AG09309 (cell line): ENCODE measurements around the gene LY9.

Experiments
- DNase-seq: peaks from one replicate; pipeline ENCODE4 v3.0.0-alpha.2; 2010; ENCODE audit warnings: low read depth
- H3K4me3 ChIP-seq: 2 replicates; pipeline ENCODE4 v1.5.1; 2011; ENCODE audit warnings: mild to moderate bottlenecking, low read depth, low read length, moderate library complexity; ENCODE audit not compliant: control insufficient read depth
- CTCF ChIP-seq: IDR thresholded peaks from 2 replicates; pipeline ENCODE4 v1.5.1; 2011; ENCODE audit warnings: mild to moderate bottlenecking, low read depth, low read length, inconsistent platforms; ENCODE audit not compliant: insufficient read depth, control insufficient read depth; ENCODE audit errors: missing control alignments

LY9 gene

GRCh38 chr1:160752406-160752805 is 43.6 kb upstream of the LY9 start:
- no peak for DNase-seq
- TF ChIP-seq CTCF, result no peak
- H3K4me3 ChIP-seq, result no peak overlapping the region

- no peak for DNase-seq
- no peak for TF ChIP-seq CTCF
- H3K4me3 ChIP-seq, result no peak overlapping the region
Observed at GRCh38 chr1:160752924-160753323, 43.0 kb upstream of the LY9 start.

- DNase-seq, result no peak
- H3K4me3 ChIP-seq, result no peak overlapping the region
- no peak for TF ChIP-seq CTCF
Observed at GRCh38 chr1:160753594-160753993, 42.4 kb upstream of the LY9 start.

GRCh38 chr1:160755461-160755860 is 40.5 kb upstream of the LY9 start:
- H3K4me3 ChIP-seq, result no peak overlapping the region
- DNase-seq, result no peak
- no peak for TF ChIP-seq CTCF

- TF ChIP-seq CTCF, result no peak
- H3K4me3 ChIP-seq, result no peak overlapping the region
- DNase-seq, result no peak
Observed at GRCh38 chr1:160755911-160756848, 39.8 kb upstream of the LY9 start.

- DNase-seq, result no peak
- TF ChIP-seq CTCF, result no peak
- H3K4me3 ChIP-seq, result no peak overlapping the region
Observed at GRCh38 chr1:160756849-160757201, 39.1 kb upstream of the LY9 start.

GRCh38 chr1:160758521-160758920 is 37.5 kb upstream of the LY9 start:
- no peak for DNase-seq
- no peak for TF ChIP-seq CTCF
- H3K4me3 ChIP-seq, result no peak overlapping the region
